SKM-1 treated with dmso at 0.1 percent for 144 hours (cell line): Measurements from ENCODE around the gene CLSTN3.

Source experiments
- DNase-seq: peaks from one replicate; lab custom pipeline; 2025; ENCODE audit not compliant: unreplicated experiment; lab: John Stamatoyannopoulos, UW

Gene CLSTN3

DNA sequence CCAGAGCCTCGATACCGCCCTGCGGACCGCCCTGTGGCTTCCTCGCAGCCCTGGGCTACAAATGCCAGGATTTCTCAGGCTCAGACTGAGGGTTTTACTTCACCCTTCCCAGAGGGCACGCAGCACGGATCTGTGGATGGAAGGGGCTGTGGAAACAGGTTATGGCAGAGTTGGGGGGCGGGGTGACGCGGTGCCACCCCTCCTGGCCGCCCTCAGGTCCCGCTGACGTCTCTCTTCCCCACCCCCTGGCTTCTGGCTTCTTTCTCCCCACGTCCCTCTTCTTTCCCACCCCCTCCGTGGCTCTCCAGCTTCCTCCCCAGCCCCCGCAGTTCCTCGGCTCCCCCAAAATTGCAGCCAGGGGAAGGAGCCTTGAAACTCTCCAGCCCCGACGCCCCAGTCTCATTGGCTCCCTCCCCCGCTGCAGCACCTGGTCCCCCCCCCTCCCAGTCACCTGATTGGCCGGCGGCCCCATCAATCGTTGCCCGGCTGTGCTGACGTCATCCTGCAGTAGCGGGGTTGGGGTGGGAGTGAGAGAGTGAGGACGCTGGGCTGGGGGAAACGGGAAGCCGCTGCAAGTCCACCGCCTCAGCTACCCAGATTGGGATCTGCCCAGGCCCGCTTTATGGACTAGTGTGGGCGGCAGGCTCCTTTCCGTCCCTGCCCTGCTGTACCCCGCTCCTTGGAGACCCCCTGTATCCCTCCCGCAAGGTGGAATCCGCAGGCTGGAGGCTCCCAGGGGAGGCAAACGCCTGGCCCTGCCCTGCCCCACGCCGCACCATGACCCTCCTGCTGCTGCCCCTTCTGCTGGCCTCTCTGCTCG is at the start of gene CLSTN3:
Gene CLSTN3 (plus strand): TSS at position 500 of the 820 bp plus-strand sequence. CDS start 278 bp downstream, at position 778.
- peak; percentile 25 for DNase-seq

DNA sequence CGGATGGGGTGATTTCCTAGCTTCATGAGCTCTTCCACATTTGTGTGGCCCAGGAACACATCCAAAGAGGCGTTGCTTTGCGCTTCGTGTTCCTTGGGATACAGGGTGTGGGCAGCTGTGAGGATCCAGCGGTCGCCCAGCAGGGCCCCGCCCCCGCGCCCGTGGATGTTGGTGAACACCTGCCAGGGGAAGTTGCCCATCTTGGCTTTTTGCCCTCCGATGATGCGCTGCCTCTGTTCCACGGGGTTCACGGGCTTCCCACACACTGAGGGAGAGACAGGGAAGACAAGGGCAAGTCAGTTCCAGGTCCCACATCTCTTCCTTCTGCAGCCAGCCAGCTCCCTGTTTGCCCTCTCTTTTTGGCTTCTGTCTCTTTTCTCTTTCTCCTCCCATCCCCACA is 49.1 kb upstream of the CLSTN3 start:
- DNase-seq: no peak

DNA sequence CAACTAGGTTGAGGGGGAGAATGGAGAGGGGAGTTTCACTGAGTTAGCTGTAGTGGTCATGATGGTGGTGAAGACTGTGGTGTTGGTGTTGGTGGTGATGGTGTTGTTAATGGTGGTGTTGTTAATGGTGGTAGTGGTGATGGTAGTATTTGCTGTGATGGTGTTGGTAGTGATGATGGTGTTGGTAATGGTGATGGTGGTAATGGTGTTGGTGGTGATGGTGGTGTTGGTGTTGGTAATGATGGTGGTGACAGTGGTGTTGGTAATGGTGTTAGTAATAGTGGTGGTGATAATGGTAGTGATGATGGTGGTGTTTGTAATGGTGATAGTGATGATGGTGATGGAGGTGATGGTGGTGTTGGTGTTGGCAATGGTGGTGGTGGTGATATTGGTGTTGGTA is 47.0 kb upstream of the CLSTN3 start:
- DNase-seq: no peak

DNA sequence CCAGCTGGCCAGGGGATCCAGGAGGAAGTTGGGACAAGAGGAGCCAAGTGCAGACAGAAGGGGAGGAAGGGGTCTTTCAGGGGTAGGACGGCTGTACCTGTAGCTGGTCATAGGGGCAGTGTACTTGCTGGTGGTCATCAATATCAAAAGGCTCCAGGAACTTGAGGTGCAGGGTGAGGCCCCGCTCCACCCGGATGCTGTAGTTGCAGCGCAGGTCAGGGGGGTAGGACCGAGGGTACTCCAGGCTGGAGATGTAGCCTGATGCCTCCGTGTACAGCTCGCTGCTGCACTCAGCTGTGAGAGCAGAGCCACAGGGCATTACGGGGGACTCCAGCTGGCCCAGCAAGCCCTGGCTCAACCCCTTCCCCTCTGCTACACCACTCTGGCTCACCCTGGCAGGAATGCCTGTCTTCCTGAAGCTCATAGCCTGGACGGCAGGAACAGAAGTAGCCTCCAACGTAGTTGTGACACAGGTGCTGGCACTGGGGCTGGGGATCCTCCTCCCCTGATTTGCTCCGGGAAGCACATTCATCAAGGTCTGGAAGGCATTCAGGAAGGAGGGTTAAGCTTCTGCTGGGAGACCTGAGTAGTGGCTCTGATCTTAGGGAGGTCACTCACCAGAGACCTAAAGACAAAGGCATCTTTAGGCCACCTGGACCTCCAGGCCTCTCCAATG is 40.8 kb upstream of the CLSTN3 start:
- no peak for DNase-seq

DNA sequence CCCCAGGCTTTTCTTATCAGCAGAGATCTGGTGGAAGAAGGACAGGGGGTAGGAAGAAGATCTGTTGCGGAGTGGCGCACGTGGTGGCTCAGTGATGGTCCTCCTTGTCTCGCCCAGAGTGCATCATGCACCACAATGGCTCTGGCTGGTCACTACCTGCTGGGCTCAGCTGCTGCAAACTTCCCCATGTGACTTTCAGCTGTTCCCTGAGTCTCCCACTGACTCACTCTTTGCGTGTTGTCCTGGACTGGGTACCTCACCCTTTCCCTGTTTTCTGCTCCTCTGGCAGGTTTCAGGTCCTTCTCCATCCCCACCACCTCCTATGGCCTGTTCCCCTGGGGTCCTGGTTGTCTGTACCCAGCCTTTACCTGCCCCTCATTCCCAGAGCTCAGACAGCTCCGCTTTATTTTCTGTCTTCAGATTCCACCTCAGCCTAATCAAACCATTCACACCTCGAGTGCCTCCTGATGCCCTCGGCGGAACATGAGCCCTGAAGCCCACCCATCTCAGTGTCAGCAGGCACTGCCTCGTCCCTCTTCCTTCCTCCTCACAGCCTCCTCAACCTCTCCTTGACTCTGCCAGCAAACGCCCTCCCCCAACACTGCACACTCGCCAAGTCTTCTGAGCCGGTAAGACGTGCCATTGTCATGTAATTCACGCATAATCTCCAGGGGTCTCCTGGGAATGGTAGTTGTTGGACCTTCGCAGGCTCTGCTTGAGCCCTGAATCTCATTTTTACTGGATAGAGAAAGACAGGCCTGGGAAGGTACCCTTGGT is 39.8 kb upstream of the CLSTN3 start:
- DNase-seq: no peak

DNA sequence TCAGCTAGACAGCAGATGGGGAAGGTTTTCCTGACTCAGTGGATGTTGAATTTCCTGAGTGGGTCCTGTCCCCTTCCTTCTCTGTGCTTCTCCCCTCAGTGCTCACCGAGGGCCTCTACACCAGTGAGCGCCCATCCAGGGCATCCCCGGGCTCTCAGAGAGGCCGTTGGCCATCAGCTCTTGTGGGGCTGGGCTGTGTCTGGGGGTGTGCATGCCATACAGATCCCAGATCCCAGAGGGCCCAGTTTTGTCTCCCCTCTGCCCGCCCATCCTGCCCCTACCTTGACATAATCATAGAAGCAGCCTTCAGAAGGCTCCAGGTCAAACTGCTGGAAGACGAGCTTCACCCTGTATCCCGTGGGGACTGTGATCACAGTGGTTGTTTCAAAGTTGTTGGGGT is 39.0 kb upstream of the CLSTN3 start:
- DNase-seq: no peak

DNA sequence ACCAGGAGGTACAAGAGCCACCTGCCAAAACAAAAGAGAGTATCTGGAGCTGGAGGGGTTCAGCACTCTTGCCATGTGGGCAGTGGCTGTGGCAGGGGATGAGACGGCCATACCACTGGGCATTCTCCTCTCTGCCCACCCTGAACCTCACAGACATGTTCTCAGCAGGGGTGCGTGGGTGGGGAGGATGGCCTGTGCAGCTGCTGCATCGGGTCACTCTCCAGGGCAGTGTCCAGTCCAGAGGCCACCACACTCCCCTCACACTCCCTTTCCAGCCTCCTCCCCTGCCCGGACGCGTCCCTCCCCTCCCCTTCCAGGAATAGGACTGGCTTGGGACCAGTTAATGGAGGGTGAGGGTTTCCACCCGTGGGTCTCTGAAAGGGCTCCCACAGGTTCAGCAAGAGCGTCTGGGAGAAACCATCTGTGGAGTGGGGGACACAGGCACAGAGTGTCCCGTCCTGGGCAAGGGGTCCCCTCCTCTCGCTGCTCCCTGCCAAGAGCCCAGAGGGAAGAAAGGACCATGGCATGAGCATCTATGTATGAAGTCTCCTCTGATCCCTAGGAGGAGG is 38.4 kb upstream of the CLSTN3 start:
- no peak for DNase-seq

DNA sequence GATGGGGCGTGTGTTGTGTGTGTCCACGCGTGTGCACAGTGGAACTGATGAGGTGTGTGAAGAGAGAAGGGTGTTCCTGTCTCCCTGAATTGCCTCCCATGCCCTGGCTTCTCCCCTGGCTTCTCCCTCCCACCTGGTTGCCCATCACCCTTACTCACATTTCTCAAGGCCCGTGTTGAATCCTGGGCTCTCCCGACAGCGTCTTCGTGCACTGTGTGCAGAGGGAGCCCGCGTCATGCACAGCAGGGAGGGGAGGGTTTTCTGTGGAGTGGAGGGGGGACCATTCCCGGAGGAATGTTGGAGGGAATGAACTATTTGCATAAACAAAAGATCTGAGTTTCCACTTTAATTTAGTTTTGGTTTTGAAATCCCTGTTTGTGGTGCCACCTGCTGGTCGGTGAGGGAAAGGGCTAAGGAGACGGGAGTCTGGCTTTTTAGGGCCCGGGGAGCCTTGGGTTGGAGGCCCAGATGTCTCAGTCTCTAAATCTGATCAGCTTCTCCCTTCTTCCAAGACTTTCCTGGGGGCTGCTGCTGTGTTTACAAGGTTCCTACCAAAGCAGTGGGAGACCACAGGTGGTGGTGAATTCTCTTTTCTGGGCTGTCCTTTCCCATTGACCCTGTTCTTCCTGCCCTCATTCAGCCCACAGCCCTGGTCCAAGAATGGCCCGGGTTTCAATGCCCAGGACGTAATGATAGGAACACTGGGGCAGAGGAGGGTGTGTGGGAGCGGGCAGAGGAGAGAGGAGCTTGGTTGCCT is 37.8 kb upstream of the CLSTN3 start, which contains the start of gene C1R:
Gene C1R (minus strand): TSS at position 217 of the 757 bp plus-strand sequence. CDS start 57 bp downstream, at position 160.
- DNase-seq: no peak

DNA sequence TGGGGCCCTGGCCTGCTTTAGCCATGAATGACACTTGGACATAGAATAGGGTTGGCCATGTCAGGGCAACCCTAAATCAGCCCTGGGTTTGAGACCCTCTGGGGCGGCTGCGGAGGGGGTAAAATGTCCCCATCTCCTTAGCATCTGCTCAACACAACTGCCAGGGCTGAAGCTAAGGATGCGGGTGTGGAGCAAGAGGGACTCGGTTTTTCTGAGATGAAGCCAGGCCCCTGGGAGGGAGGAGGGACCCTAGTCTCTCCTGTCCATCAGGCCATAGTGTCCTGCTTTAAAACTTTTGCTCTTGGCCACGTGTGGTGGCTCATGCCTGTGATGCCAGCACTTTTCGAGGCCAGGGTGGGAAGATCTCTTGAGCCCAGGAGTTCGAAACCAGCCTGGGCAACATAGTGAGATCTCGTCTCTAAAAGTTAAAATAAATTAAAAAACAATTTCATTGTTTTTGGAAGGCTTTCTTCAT is 37.1 kb upstream of the CLSTN3 start:
- DNase-seq: no peak

DNA sequence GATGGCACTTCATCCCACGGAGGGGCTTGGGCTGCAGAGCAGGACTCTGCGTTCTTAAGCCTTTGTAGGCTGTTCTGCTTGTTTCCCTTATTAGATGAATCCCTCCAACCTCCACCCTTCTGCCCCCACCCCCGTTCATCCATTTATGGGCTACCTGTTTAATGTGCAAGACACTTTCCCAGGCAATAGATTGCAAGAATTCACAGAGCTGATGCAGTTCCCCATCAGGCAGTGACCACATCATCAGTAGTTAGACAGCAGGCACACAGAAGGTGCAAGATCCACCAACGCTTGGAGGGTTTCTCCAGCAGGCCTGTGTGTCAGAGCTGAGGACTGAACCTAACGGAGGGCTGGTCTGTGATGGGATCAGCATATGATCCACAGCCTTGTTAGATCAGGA is 36.7 kb upstream of the CLSTN3 start:
- DNase-seq: no peak

DNA sequence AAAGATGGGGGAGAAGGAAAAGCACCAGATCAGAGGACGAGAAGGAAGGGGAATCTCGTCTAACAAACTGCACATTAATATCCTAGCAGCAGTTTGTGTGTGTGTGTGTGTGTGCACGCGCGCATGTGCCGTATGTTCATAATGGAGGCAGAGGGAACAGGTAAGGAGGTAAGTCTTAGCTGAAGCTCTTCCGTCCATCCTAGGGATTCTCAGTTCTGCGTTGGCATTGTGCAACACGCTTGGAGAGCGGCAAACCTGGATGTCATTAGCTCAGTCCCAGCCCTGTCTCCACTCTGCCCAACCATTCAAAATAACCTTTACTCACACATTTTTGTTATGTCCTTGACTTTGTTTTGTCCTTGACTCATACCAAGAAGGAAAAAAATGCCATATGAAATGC is 36.3 kb upstream of the CLSTN3 start:
- no peak for DNase-seq

DNA sequence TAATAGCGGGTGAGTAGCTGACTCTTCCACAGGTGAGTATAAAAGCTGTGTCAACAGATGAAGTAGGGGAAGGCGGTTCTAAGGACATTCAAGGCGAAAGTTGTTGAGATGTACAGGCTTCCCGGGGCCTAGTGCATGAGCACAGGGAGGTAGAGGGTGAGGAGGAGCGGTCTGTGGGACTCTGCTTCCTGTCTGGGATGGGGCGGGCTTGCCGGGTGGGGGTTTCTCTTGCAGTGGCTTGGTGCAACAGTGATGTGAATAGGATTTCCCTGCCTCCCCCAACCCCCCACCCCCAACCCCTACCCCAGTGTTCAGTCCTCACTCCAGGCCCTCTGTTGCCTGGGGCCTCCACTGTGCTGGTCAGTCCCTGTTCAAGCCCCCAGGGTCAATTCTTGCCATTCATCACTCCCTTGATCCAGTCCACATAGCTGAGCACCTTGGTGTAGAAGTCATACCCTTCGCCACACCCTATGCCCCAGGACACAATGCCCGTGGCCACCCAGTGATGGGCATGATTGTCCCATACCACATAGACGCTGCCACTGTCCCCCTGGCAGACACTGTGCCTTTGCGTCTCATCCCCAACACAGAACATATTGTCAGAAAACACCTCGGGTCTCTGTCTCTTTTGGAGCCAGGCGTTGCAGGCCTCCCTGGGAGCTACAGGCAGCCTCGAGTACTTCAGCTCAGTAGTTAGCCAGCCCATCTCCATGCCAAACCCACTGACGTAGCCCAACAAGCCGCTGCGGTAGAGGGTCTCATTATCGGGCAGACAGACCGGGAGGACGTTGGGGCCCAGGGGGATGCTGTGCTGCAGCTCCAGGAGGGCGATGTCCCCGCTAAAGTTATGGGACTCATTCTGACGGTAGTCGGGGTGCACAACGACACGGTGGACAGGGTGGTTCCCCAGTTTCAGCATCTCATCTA is 33.9 kb upstream of the CLSTN3 start:
- no peak for DNase-seq

DNA sequence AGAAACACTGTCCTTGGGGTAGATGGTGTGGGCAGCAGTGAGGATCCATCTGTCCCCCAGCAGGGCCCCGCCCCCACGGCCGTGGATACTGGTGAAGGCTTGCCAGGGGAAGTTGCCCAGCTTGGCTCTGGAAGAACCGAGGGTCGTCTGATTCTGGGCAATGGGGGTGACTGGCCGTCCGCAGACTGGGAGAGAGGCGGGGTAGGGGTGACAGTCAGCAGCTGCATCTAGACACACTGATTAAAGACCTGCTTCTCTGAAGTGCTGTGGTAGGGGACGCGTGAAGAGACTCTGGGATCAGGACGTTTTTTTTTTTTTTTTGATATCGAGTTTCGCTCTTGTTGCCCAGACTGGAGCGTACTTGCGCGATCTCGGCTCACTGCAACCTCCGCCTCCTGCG is 33.2 kb upstream of the CLSTN3 start:
- DNase-seq: no peak

DNA sequence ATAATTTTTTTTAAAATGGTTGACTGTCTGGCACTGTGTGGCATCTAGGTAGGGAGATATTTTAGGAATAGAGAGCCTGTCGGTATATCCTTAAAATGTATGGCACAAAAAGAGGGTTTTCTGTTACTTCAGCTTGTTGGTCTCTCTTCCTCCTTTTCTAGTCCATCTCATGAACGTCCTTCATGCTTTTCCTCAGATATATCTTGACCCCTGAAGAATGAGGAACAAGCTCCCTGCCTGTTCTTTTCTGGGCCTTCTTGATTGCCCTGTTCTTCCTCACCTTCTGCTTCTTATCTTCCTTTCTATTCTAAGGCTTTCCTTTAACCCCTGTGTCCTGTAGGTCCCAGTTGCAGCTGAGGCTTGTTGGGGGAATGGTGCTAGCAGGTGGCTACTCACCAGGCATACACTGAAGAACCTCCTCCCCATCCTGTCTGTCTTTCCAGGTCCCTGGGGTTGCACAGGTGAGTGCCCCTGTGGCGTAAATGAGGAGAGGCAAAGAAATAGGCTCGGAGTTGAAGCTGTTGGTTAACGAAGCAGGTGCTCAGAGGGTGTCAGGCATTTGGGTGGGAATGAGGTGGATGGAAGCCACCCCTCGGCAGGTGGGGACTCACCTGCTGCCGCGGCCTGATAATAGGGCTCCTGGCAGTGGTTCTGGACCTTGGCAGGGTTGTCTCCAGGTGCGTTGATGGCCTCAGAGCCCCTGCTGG is 30.7 kb upstream of the CLSTN3 start:
- peak; percentile 36 for DNase-seq

DNA sequence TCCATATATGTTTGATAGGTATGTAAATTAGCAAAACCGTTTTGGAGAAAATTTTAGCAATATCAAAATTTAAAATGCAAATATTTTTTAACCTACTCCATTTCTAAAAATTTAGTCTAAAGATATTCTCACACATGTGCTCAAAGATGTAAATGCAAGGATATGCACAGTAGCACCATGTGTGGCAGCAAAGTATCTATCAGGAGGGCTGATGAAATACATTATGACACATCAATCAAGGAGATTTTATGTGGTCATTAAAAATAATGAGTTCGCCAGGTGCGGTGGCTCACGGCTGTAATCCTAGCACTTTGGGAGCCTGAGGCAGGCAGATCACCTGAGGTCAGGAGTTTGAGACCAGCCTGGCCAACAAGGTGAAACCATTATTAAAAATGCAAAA is 29.9 kb upstream of the CLSTN3 start:
- no peak for DNase-seq

DNA sequence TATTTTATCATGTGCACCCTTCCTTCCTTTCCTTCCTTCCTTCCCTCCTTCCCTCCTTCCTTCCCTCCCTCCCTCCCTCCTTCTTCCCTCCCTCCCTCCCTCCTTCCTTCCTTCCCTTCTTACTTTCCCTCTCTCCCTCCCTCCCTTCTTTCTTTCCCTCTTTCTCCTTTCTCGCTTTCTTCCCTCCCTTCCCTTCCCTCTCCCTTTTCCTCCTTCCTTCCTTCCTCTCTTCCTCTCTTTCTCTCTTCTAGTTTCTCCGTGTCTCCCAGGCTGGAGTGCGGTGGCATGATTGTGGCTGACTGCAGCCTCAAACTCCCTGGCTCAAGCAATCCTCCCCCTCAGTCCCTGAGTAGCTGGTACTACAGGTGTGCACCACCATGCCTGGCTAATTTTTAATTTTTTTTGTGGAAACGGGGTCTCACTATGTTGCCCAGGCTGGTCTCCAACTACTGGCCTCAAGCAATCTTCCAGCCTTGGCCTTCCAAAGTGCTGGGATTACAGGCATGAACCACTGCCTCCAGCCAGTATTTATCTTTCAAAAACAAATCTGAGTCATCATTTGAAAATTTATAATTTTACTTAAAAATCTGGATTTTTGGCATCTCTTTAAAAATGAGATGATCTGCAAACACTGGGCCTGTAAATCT is 29.0 kb upstream of the CLSTN3 start:
- DNase-seq: no peak

DNA sequence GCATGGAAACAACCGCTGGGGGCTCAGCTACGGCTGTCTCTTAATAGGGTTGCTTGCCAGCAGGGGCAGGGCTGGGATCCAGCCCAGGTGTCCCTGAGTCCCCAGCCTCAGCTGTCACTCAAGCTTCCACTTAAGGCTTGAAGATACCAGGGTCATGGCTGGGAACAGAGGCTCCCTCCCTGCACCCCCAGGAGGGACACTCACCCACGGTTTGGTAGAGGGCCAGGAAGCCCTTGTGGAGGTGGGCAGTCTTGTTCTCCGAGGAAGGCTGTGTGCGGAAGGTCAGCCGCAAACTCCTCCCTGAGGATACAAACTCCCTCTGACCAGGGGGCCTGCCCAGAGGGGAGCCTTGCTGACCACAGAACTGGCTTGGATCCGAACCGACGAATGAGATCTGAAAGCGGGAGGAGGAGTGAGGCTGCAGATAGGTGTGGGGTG is 28.5 kb upstream of the CLSTN3 start:
- no peak for DNase-seq

DNA sequence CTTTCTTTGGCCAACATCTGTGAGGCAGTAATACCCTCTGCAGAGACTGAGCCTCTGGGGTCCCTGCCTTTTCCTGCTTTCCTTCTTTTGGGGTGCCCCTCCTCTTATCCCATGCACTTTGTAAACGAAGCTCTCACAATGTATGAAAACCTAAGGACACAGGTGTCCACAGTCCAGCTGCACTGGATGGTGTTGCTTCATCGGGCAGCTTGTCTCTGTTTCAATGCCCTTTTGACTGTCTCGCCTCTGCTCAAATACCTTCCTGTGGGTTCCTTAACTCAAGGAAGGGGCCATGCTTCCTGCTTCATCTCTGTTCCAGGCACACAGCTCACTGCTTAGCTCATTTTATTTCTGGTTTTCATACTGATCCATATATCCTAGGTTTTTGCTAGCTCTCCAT is 27.6 kb upstream of the CLSTN3 start:
- DNase-seq: no peak
